GM12891 (cell line): ENCODE measurements around the gene ZBTB38.

Experiments used
- DNase-seq: peaks from one replicate; pipeline ENCODE4 v3.0.0; 2011; ENCODE audit warnings: low spot score; ENCODE audit not compliant: insufficient read length
- FAIRE-seq: peaks from 2 replicates; lab custom pipeline; 2011; peaks lifted over from hg19 to GRCh38; lab: Jason Lieb, UNC
- PAX5 ChIP-seq: IDR thresholded peaks from 2 replicates; pipeline ENCODE4 v1.6.1; 2011; ENCODE audit warnings: low read length, moderate library complexity, mild to moderate bottlenecking; ENCODE audit not compliant: insufficient read depth, severe bottlenecking
- POLR2A ChIP-seq: IDR thresholded peaks from 2 replicates; pipeline ENCODE4 v1.6.1; 2011; ENCODE audit warnings: low read depth, low read length, control low read depth
- POLR2AphosphoS5 ChIP-seq: IDR thresholded peaks from 2 replicates; pipeline ENCODE4 v1.6.1; 2011; ENCODE audit warnings: low read depth, low read length, control low read depth
- POU2F2 ChIP-seq: IDR thresholded peaks from 2 replicates; pipeline ENCODE4 v1.6.1; 2011; ENCODE audit warnings: low read depth, mild to moderate bottlenecking, control low read depth, low read length, moderate library complexity
- SPI1 ChIP-seq: IDR thresholded peaks from 2 replicates; pipeline ENCODE4 v1.6.1; 2011; ENCODE audit warnings: low read depth, low read length, control low read depth
- TAF1 ChIP-seq: IDR thresholded peaks from 2 replicates; pipeline ENCODE4 v1.6.1; 2011; ENCODE audit warnings: low read depth, low read length, control low read depth

Gene ZBTB38

DNA sequence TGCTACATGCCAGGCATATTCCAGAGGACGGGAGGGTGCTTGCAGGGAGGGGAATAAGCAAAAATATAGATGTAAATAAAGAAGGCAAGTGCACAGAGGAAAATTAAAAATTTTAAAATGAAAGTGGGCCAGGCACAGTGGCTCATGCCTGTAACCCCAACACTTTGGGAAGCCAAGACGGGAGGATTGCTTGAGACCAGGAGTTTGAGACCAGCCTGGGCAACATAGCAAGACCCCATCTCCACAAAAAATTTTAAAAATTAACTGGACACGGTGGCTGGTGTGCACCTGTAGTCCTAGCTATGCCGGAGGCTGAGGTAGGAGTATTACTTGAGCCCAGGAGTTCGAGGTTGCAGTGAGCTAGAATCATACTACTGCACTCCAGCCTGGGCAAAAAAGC, 22.4 kb downstream of the ZBTB38 start:
- DNase-seq = no peak
- no peak for TF ChIP-seq POLR2A
- TF ChIP-seq SPI1 = no peak
- no peak for TF ChIP-seq POLR2AphosphoS5
- TF ChIP-seq POU2F2 = no peak
- TF ChIP-seq PAX5 = no peak
- TF ChIP-seq TAF1 = no peak
- no peak for FAIRE-seq

DNA sequence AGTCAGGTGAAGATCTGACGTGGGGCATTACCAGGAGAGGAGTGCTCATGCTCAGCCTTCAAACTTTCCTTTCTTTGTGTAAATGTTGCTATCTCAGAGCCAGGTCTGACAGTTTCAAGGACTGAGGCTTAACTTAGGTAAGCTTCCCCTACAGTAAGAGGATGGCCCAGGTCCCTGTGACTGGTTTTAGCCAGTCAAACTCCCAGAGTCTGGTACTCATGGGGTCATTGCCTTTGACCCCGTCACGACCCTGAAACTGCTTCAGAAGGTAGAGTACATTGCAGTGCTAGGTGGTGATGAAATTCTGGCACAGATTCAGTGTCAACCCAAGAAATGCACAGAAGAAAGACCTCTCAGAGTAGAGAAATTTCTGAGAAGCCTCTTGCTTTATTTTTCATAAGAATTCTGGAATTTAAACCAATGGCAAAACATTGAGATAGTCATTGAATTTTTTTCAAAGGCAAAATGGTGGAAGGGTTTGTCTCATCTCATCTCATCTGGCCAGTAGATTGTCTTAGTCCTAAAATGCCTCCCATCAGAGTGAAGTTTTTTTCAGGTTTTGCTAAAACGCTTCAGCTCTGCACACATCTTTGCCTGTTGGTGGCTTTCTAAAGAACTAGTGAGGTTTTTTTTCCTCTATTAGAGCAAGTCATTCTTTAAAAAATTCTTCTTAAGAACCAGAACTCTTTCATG, 23.1 kb downstream of the ZBTB38 start:
- FAIRE-seq = no peak
- DNase-seq = no peak
- TF ChIP-seq SPI1 (no peak), TAF1 (no peak), POLR2AphosphoS5 (no peak), POU2F2 (no peak), PAX5 (no peak), POLR2A (no peak)

DNA sequence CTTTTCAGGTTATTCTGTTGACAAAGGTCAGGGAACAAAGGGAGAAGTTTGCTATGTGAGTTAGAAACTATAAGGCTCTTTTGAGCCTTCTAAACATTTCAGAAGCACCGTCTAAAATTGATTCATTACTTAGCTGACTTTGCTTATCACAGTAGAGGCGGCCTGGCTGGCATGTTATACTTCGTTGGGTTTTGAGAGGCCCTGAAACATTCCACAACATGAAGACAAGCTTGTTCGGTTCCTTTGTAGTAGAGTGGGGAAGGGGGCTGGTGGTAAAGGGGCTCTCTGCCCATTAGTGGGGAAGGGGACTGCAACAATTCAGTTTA, 23.6 kb downstream of the ZBTB38 start:
- FAIRE-seq (no peak), DNase-seq (no peak)
- TF ChIP-seq TAF1 (no peak), POU2F2 (no peak), SPI1 (no peak)

DNA sequence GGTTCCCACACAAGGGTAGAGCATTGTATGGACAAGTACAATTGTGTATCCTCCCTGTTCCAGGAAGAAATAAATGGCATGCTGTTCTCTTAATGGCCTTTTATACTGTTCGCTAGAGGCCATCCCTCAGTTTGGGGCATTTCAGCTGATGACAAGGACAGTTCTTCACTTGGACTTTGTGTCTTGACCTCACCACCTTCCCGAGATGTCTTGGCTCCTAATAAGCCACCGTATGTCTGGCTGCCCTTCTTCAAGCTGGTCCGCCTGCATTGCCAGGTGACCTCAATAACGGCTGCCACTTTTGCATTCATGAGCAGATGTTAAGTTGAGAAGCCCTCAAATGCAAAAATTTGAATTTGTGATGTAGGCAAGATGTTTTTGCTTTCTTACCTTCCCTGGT, 24.1 kb downstream of the ZBTB38 start:
- TF ChIP-seq TAF1 (no peak), POLR2AphosphoS5 (no peak), POU2F2 (no peak), POLR2A (no peak), SPI1 (no peak), PAX5 (no peak)
- no peak for DNase-seq
- no peak for FAIRE-seq

DNA sequence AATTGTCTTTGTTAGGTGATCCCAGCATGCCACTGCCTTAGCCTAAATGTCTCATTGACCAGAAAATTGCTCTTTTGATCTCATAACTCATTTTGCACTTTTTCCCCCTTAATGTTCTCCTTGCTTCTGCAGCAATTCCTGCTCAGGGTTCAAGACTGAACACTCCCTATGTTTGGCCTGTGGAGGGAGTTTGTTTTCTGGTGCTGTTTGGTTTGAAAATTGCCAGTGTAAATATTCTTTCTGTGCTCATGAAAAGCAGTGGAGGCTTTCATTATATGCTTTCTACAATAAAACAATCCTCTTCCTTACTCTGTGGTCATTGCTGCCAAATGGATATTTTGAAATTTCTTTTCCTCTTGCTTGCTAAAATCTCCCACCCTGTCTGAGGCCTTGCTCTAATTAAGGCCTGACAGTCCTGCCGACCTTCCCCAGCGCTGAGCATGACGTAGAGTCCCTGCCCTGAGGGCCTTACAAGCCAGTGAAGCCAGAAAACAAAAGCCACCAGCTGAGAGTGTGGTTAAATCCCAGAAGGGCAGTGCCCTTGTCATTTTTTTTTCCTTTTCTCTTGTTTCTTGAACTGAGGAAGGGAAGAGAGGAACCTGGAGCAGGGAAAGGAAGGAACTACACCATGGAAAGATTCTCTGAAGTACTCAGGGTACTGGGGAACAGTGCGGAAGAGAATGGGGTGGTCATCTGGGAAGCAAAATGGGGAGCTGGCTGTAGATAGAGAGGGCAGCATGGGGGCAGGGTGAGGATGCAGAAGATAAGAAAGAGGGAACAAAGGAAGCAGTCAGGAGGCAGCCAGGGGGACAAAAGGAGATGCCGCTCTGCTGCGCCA, 24.8 kb downstream of the ZBTB38 start:
- DNase-seq = no peak
- no peak for FAIRE-seq
- no peak for TF ChIP-seq SPI1
- TF ChIP-seq TAF1 = no peak
- no peak for TF ChIP-seq PAX5
- no peak for TF ChIP-seq POLR2AphosphoS5
- TF ChIP-seq POLR2A = no peak
- no peak for TF ChIP-seq POU2F2

DNA sequence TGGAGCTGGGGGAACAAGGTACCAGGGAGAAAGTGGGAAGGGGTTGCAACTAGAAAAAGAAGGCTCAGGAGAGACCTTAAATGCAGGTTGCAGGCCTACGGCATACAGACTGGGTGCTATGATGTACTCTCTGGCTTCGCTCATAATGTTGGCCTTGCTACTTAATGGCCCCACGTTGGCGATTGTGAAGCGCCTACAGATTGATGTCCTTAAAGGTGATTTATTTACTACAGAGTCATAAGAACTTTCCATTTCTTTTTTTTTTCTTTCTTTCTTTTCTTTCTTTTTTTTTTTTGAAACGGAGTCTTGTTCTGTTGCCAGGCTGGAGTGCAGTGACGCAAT, 25.4 kb downstream of the ZBTB38 start:
- FAIRE-seq = no peak
- no peak for TF ChIP-seq TAF1
- TF ChIP-seq POLR2A = no peak
- TF ChIP-seq POU2F2 = no peak
- TF ChIP-seq PAX5 = no peak
- TF ChIP-seq POLR2AphosphoS5 = no peak
- DNase-seq = no peak

DNA sequence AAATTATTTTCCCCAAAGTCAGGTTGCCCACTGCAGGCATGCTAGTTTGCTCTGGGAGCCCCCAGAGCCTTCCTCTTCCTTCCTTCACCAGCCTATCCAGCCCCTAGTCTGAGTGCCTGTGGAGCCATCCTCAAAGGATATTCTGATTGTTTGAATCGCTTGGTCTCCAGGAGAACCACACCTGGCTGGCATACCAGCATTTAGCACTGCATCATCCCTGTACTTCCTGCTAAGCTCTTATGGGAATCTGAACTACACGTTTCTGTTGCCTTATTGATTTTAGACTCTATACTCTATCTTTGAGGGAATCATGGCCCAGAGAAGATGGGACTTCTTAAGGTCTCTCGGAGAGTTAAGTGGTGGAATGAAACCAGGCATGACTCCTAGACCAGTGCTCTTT, 26.3 kb downstream of the ZBTB38 start:
- FAIRE-seq (no peak), DNase-seq (no peak)
- TF ChIP-seq POLR2AphosphoS5 = no peak

DNA sequence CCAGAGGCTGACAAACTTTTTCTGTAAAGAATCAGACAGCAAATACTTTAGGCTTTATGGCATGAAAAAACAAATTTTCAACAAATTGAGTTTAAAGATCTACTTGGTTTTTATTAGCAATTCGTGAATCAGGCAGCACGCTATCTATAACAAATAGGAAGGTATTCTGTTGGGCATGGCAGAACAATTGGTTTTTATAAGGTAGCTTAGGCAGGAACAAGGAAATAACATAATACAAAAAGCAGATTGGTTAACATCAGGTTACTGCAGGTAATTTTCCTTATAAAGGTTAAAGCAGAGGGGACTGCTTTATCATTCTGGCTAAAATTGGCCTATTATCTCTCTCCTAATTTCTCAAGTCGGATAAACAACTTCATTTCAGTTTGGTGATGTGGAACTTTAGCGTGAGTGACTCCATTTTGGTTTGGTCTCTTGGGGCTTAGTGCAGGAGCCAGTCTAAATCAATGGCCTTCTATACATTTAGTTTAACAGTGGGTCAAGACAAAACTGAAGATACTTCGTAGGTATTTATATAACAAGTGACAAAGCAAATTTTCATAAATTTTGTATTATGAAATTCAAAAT, 26.8 kb downstream of the ZBTB38 start:
- TF ChIP-seq TAF1 (no peak), POLR2A (no peak)
- DNase-seq (no peak), FAIRE-seq (no peak)

DNA sequence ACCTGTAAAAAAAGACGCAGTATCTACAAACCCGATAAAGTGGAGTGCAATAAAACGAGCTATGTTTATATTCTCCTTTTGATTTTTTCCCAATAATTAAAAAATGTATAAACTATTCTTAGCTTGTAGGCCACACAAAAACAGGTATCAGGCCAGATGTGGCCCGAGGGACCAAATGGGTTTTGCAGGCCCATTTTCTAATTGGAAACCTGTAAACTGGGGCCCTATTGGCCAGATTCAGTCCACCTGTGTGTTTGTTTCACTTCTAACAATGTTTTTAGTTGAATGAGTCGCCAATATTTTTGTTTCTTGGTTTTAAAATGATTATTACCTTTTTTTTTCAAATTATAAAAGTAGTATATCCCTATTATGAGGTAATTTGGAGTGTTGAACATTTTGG, 29.7 kb downstream of the ZBTB38 start:
- DNase-seq (no peak), FAIRE-seq (no peak)
- no peak for TF ChIP-seq POLR2A
- TF ChIP-seq PAX5 = no peak
- no peak for TF ChIP-seq SPI1
- no peak for TF ChIP-seq POLR2AphosphoS5
- no peak for TF ChIP-seq TAF1
- TF ChIP-seq POU2F2 = no peak

DNA sequence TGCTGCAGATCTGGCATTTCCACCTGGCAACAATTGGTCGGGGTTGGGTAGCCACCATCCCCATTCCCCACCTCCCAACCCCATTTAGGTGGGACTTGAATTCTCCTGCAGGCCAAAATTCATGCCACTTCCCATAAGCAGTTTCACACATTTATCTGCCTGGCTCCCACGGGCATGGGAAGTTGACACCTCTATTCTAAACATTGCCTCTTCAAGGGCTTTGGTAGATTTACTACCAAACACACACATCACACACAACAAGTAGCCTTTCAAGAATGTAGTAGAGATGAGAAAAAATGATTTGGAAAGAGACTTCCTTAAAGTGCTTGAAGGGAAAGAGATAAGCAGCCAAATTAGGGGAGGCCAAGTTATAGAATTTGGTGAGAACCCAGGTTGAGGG, 30.9 kb downstream of the ZBTB38 start:
- TF ChIP-seq TAF1 (no peak), POU2F2 (no peak), PAX5 (no peak), POLR2AphosphoS5 (no peak), POLR2A (no peak)
- DNase-seq = no peak
- FAIRE-seq = no peak
